Gastrocnemius medialis (tissue), 4 donors: ENCODE results near the gene HSDL2.

Source experiments
- POLR2A ChIP-seq, 2 donors: fragments of 450-650 bp; IDR thresholded peaks; one replicate each; pipeline ENCODE4 v1.6.1; 2017; ENCODE audit warnings: antibody characterized with exemption in 2 of 2, mild to moderate bottlenecking in 2 of 2, moderate library complexity in 2 of 2
- TF ChIP-seq, protein P1 (sequence below), 5 experiments: fragments of 450-650 bp in 3 of 5; fragments of 200-600 bp in 2 of 5; sonication (generic) in 2 of 5; IDR thresholded peaks in 4 of 5; conservative IDR thresholded peaks in 1 of 5; 1 replicate in 4 of 5; 2 replicates in 1 of 5; pipeline ENCODE4 v1.5.1; 2016 to 2019; ENCODE audit warnings: antibody characterized with exemption in 5 of 5, mild to moderate bottlenecking in 3 of 5, moderate library complexity in 3 of 5

DNA sequence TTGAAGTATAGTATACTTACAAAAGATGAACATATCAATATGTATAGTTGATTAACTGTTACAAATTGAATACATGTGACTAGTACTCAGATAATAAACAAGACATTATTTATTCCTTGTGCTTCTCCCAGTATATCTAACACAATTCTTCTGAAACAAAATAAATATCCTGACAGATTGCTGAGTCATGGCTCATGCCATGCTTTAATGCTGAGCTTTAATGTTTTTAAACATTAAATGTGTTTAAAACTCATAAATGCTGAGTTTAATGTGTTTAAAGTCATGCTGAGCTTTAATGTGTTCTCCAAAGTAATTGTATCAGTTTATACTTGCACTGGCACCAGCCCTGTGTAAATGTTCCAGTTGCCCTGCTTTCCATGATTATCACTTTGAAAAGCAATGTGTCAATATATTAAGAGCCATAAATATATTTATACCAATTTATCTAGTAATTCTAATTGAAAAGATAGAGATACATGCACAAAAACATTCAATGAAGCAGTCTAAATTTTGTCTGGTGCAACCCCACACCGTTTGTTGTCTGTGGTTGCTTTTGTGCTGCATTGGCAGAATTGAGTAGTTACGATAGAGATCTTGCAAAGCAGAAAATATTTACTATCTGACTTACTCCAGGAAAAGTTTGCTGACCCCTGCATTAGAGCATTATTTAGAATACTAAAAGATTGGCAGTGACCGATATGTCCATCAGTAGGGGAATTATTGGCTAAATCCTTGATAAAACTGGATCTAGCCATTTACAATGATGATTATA lies 122.5 kb downstream of the HSDL2 start:
- TF ChIP-seq, protein P1, sequence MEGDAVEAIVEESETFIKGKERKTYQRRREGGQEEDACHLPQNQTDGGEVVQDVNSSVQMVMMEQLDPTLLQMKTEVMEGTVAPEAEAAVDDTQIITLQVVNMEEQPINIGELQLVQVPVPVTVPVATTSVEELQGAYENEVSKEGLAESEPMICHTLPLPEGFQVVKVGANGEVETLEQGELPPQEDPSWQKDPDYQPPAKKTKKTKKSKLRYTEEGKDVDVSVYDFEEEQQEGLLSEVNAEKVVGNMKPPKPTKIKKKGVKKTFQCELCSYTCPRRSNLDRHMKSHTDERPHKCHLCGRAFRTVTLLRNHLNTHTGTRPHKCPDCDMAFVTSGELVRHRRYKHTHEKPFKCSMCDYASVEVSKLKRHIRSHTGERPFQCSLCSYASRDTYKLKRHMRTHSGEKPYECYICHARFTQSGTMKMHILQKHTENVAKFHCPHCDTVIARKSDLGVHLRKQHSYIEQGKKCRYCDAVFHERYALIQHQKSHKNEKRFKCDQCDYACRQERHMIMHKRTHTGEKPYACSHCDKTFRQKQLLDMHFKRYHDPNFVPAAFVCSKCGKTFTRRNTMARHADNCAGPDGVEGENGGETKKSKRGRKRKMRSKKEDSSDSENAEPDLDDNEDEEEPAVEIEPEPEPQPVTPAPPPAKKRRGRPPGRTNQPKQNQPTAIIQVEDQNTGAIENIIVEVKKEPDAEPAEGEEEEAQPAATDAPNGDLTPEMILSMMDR (IDR thresholded peaks at IDR 0.05 in 4 of 5, conservative IDR thresholded peaks at IDR 0.05 in 1 of 5): no peak
- no peak for TF ChIP-seq POLR2A (IDR thresholded peaks at IDR 0.05)
